ENCODE measurements around the gene NR6A1. TPM values are rescaled to one million over a fixed set of nuclear protein-coding genes. Genes with fewer than 3 reads are reported as not detected.
A peak's percentile ranks its signal among the peaks of the same experiment; 100 is the strongest.

NR6A1 gene
- total and polyA plus RNA-seq, 5 donors: 0.57 to 1.9 (median 0.91) TPM

- no peak overlapping the region for H3K4me3 ChIP-seq (ENCODE audit: low read length)
- ATAC-seq (no peak), DNase-seq (no peak)
- intact Hi-C loops (cut with DNase I): loop anchor here (5.0 to 10.0 kb wide), 4 partner anchors 114 to 411 kb away; partner anchors contain the start of gene PSMB7 (in 2 of the 4)
- no peaks in the 10 kb centered on the region for H3K27me3 ChIP-seq (ENCODE audit: control insufficient read depth, insufficient read depth)
- H3K27ac ChIP-seq (ENCODE audit: low read length): no peak overlapping the region
- no peaks in the 10 kb centered on the region for H3K9me3 ChIP-seq (ENCODE audit: control insufficient read depth, low read length)
- 88% methylated on average over 10 of the region's 10 CpGs for WGBS
- H3K4me1 ChIP-seq (ENCODE audit: control insufficient read depth, insufficient read depth, low read length): no peaks in the 10 kb centered on the region
Observed at GRCh38 chr9:124535846-124536245, 235.3 kb downstream of the NR6A1 start.

DNA sequence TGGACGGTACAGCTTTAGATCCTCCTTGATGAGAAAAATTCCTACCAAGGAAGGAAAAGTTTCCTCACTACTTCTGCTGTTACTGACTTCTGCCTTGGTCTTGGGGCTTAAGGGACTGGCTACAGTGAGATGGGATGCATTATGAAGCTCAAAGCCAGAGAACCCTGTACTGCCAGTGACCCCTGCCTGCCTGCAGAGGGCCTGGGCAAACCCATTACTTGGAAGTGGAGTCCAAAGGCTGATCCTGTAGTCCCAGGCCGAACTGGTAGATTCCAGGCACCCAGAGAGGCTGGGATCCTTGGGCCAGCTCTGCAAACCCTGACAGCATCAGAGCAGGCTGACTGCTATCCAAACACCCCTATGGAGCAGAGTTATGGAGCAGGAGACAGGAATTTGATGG, 238.2 kb downstream of the NR6A1 start:
- intact Hi-C loops (cut with DNase I): loop anchor here in 2 of 4 donors (10.0 kb wide), 1 partner anchor 408 kb away; no protein-coding TSS in a partner anchor
- H3K27me3 ChIP-seq (ENCODE audit: control insufficient read depth, insufficient read depth): no peaks in the 10 kb centered on the region
- H3K4me1 ChIP-seq (ENCODE audit: control insufficient read depth, insufficient read depth, low read length): no peaks in the 10 kb centered on the region
- no peak for DNase-seq
- no peak for ATAC-seq
- H3K4me3 ChIP-seq (ENCODE audit: low read length): no peak overlapping the region
- H3K9me3 ChIP-seq (ENCODE audit: control insufficient read depth, low read length): no peaks in the 10 kb centered on the region
- WGBS: 86% methylated on average over 2 of the region's 2 CpGs
- no peak overlapping the region for H3K27ac ChIP-seq (ENCODE audit: low read length)

- no peak for ATAC-seq
- DNase-seq: no peak
- Histone ChIP-seq H3K9me3 (ENCODE audit: control insufficient read depth, low read length) (no peaks in the 10 kb centered on the region), H3K4me1 (ENCODE audit: control insufficient read depth, insufficient read depth, low read length) (no peaks in the 10 kb centered on the region), H3K27ac (ENCODE audit: low read length) (no peak overlapping the region), H3K4me3 (ENCODE audit: low read length) (no peak overlapping the region), H3K27me3 (ENCODE audit: control insufficient read depth, insufficient read depth) (no peaks in the 10 kb centered on the region)
- intact Hi-C loops (cut with DNase I): loop anchor here in 2 of 4 donors (10.0 kb wide), 1 partner anchor 406 kb away; no protein-coding TSS in a partner anchor
- WGBS: 86% methylated on average over 2 of the region's 2 CpGs
Observed at GRCh38 chr9:124531115-124531514, 240.0 kb downstream of the NR6A1 start.

DNA sequence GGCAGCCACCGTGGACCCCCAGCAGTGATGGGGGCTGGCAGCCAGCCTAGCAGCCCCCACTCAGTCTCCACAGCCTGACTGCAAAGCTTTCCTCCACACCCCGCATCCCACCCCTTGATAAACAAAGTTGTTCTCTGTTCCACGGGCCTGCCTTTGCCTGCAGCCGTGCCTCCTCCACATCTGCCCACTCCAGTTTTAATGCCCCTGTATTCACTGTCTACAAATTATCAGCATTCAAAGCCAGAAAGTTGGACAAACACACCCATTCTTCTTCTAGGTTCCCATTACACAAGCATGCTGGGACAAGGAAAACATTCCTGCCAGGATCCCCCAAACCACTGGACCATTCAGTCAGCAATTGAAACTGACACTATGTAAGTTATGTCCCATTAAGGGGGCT, 240.9 kb downstream of the NR6A1 start:
- WGBS: 65% methylated on average over 4 of the region's 4 CpGs
- no peak for ATAC-seq
- Histone ChIP-seq H3K27me3 (ENCODE audit: control insufficient read depth, insufficient read depth) (no peaks in the 10 kb centered on the region), H3K27ac (ENCODE audit: low read length) (no peak overlapping the region), H3K4me1 (ENCODE audit: control insufficient read depth, insufficient read depth, low read length) (no peaks in the 10 kb centered on the region), H3K9me3 (ENCODE audit: control insufficient read depth, low read length) (no peaks in the 10 kb centered on the region), H3K4me3 (ENCODE audit: low read length) (no peak overlapping the region)
- DNase-seq: no peak
- intact Hi-C loops (cut with DNase I): loop anchor here in 2 of 4 donors (10.0 kb wide), 1 partner anchor 405 kb away; no protein-coding TSS in a partner anchor

DNA sequence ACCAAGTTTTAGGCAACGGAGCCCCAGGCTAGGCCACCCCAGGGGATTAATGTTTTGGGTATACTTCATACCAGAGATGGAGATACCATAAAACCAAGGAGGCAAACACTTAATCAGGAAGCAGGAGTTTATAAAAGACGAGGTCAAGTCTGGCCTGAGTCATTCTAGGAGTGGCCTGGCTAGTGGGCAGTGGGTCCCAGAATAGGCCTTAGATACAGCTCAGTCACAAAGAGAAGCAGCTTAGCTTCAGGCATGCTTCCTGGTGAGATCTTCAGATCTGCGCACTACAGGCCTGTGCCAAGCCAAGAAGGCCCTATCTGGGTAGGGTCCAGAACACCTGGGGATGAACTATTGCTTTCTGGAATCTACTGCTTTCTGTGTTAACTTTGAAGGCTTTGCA, 243.3 kb downstream of the NR6A1 start:
- H3K27ac ChIP-seq (ENCODE audit: low read length): no peak overlapping the region
- ATAC-seq: no peak
- H3K4me1 ChIP-seq (ENCODE audit: control insufficient read depth, insufficient read depth, low read length): no peaks in the 10 kb centered on the region
- no peaks in the 10 kb centered on the region for H3K9me3 ChIP-seq (ENCODE audit: control insufficient read depth, low read length)
- H3K27me3 ChIP-seq (ENCODE audit: control insufficient read depth, insufficient read depth): no peaks in the 10 kb centered on the region
- intact Hi-C loops (cut with DNase I): no loop called here
- DNase-seq: no peak
- H3K4me3 ChIP-seq (ENCODE audit: low read length): no peak overlapping the region
- 79% methylated on average over 3 of the region's 3 CpGs for WGBS

DNA sequence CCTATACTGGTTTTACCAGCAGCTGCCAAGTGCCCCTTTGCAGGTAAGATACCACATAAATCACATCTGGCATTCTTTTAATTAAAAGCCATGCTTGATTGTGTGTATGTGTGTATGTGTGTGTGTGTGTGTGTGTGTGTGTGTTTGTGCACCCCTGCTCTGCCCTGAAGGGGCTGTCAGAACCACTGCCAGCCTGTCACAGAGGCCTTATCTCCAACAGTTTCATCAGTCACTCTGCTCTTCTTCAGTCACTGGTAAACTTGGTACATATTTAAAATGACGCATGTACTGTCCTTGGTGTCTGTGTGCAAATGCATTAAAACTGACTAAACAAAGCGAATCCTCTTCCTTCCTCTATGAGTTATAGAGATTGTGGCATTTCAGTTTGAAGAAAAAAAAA, 244.9 kb downstream of the NR6A1 start:
- Histone ChIP-seq H3K9me3 (ENCODE audit: control insufficient read depth, low read length) (no peaks in the 10 kb centered on the region), H3K4me3 (ENCODE audit: low read length) (no peak overlapping the region), H3K4me1 (ENCODE audit: control insufficient read depth, insufficient read depth, low read length) (no peaks in the 10 kb centered on the region), H3K27me3 (ENCODE audit: control insufficient read depth, insufficient read depth) (no peaks in the 10 kb centered on the region), H3K27ac (ENCODE audit: low read length) (no peak overlapping the region)
- DNase-seq (peak in 1 of 3 donors; percentile 43), ATAC-seq (peak in 1 of 2 donors; percentile 82)
- intact Hi-C loops (cut with DNase I): no loop called here
- 66% methylated on average over 2 of the region's 2 CpGs for WGBS

DNA sequence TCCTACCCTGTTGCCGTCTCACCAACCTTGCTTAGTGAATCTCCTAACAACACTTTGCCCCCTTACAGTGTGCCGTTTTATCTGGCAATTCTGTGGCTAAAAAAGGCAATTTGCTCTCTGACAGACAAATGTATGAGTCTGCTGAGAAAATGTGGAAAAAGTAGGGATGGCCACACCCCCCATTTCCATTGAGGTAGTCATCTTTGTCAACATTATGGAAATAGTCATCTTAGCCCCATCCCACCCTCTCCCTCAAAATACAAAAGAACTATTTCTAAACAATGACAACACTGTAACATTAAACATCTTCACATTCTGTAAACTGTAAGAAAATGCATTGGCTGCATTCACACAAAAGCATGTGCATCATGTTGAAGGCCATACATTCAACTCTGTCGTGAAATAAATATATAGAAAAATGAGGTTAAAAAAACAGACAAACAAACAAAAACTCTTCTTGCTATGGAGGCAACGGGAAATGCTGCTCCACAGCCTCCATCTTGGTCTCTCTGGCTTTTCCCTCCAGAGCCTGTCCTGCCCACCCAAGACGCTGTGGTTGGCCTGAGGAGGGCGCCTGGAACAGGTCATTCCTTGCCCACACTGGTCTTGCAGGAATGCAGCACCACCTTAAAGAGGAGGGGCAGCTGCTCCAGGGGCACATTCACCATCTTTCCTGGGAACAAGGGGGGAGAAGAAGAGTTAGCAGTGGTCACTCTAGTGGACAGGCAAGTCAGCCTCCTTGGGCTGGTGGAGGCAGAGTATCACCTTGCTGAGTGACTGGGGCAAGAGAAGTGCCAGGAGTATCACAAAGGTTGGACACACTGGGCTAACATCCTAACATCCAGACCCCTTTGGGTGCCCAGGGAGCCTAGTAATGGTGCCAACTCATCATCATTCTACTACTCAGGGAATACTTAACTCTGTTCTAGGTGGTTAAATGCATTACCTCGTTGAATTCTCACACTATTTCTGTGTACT, 248.7 kb downstream of the NR6A1 start:
- 84% methylated on average over 7 of the region's 7 CpGs for WGBS
- intact Hi-C loops (cut with DNase I): no loop called here
- ATAC-seq (no peak), DNase-seq (no peak)
- H3K9me3 ChIP-seq (ENCODE audit: control insufficient read depth, low read length): no peaks in the 10 kb centered on the region
- no peaks in the 10 kb centered on the region for H3K4me1 ChIP-seq (ENCODE audit: control insufficient read depth, insufficient read depth, low read length)
- H3K27ac ChIP-seq (ENCODE audit: low read length): no peak overlapping the region
- no peak overlapping the region for H3K4me3 ChIP-seq (ENCODE audit: low read length)
- no peaks in the 10 kb centered on the region for H3K27me3 ChIP-seq (ENCODE audit: control insufficient read depth, insufficient read depth)

- Histone ChIP-seq H3K9me3 (ENCODE audit: control insufficient read depth, low read length) (no peaks in the 10 kb centered on the region), H3K4me3 (ENCODE audit: low read length) (no peak overlapping the region), H3K27me3 (ENCODE audit: control insufficient read depth, insufficient read depth) (no peaks in the 10 kb centered on the region), H3K27ac (ENCODE audit: low read length) (no peak overlapping the region), H3K4me1 (ENCODE audit: control insufficient read depth, insufficient read depth, low read length) (no peaks in the 10 kb centered on the region)
- 94% methylated on average over 3 of the region's 3 CpGs for WGBS
- intact Hi-C loops (cut with DNase I): no loop called here
- DNase-seq (no peak), ATAC-seq (no peak)
Observed at GRCh38 chr9:124521142-124521541, 250.0 kb downstream of the NR6A1 start.

DNA sequence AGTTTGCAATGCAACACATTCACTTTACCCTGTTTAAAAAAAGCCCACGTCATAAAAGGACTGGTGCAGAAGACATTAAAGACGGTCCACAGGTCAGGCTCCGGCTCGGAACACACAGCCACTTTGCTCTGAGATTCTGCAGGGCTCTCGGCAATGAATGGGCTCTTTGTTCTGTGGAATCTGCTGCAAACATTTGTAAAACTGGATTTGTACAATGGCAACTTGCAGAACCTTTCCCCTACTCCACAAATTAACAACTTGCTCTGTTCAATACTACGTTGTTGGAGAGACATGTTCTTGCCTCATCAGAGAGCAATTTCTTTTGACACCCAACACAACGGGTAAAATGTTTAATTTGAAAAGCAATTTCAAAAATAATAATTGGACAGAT, 250.9 kb downstream of the NR6A1 start:
- 74% methylated on average over 7 of the region's 7 CpGs for WGBS
- Histone ChIP-seq H3K4me1 (ENCODE audit: control insufficient read depth, insufficient read depth, low read length) (no peaks in the 10 kb centered on the region), H3K27me3 (ENCODE audit: control insufficient read depth, insufficient read depth) (no peaks in the 10 kb centered on the region), H3K27ac (ENCODE audit: low read length) (no peak overlapping the region), H3K4me3 (ENCODE audit: low read length) (no peak overlapping the region), H3K9me3 (ENCODE audit: control insufficient read depth, low read length) (no peaks in the 10 kb centered on the region)
- ATAC-seq (no peak), DNase-seq (no peak)
- intact Hi-C loops (cut with DNase I): no loop called here

- 95% methylated on average over 7 of the region's 7 CpGs for WGBS
- ATAC-seq: no peak
- Histone ChIP-seq H3K4me1 (ENCODE audit: control insufficient read depth, insufficient read depth, low read length) (peaks cover 2% of the 10 kb centered on the region), H3K9me3 (ENCODE audit: control insufficient read depth, low read length) (no peaks in the 10 kb centered on the region), H3K4me3 (ENCODE audit: low read length) (no peak overlapping the region), H3K27me3 (ENCODE audit: control insufficient read depth, insufficient read depth) (no peaks in the 10 kb centered on the region), H3K27ac (ENCODE audit: low read length) (no peak overlapping the region)
- DNase-seq: no peak
- intact Hi-C loops (cut with DNase I): no loop called here
Observed at GRCh38 chr9:124518116-124518515, 253.0 kb downstream of the NR6A1 start.

DNA sequence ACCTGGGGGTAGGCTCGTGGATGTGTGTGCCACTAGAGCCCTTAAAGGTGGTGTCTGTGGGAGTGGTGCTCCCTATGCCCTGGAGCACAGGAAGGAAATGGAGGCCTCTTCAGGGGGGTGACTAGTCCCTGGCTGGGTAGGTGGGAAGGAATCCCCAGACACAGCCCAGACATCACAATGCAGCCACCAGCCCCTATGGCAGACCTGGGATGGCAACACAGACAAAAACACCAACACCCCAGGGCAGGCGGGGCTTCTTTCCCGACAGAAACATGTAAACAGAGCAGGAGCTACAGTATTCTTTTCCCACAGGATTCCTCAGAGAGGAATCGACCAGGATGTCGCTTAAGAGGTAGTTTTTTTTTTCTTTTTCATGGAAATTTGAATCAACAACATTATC, 253.5 kb downstream of the NR6A1 start:
- peaks cover 2% of the 10 kb centered on the region for H3K4me1 ChIP-seq (ENCODE audit: control insufficient read depth, insufficient read depth, low read length)
- no peaks in the 10 kb centered on the region for H3K27me3 ChIP-seq (ENCODE audit: control insufficient read depth, insufficient read depth)
- no peak overlapping the region for H3K4me3 ChIP-seq (ENCODE audit: low read length)
- DNase-seq (no peak), ATAC-seq (no peak)
- intact Hi-C loops (cut with DNase I): no loop called here
- no peak overlapping the region for H3K27ac ChIP-seq (ENCODE audit: low read length)
- WGBS: 79% methylated on average over 5 of the region's 5 CpGs
- H3K9me3 ChIP-seq (ENCODE audit: control insufficient read depth, low read length): no peaks in the 10 kb centered on the region

All from right cardiac atrium (tissue), 5 donors.